ENCODE data around the gene APBB1IP.
"Not testable (repeated sequence)": the region's sequence is repeated elsewhere in the genome, so short reads cannot be mapped to it uniquely, and the experiment has no call there.

The APBB1IP gene

DNA sequence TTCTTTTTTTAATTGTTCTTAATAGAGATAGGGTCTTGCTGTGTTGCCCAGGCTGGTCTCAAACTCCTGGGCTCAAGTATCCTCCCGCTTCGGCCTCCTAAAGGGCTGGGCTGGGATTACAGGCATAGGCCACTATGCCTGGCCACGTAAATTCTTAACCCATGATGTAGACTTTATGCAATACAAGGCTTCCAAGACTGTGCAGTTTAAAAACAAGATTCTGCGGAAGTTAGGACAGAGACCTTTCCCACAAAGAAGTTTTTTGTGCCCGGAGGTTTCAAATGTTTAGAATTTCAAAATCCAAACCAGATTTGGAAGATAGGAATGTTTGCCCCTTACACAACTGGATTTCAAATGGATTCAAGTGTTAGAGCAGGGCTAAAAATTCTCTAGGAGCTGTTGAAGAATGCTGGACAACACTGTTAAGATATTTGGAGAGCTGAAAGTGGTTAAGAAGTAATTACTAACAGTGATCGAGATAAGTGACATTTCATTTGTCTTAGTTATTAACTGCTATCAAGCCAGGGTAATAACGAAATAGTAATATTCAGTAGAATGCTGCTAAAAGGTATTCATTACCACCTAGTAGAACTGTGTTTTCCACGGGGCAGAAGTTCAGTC lies 7.4 kb downstream of the APBB1IP start:
- no peak for DNase-seq

GRCh38 chr10:26446258-26446657 lies 8.1 kb downstream of the APBB1IP start:
- DNase-seq, result peak; percentile 44

- DNase-seq, result peak; percentile 33
These were observed 10.2 kb downstream of the APBB1IP start for GRCh38 chr10:26448292-26448691.

- peak; percentile 80 for DNase-seq
These were observed 10.7 kb downstream of the APBB1IP start for GRCh38 chr10:26448706-26449435.

GRCh38 chr10:26449726-26450125 lies 11.6 kb downstream of the APBB1IP start:
- DNase-seq, result no peak

DNA sequence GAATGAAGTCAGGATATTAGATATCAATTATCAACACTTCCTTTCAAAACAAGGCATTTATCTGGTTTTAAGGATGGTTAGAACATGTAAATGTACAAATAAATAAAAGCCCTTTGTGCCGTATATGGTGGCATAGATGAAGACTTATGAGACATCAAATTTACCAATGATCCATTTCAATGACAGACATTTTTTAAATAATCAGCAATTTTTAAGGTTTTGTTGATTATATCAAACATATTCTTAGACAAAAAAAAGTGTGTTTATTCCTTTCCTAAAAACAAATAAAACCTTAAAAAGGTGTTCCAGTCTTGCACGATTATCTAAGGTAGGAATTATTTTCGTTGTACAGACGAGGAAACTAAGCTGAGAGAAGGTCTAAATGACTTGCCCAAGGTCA lies 13.8 kb downstream of the APBB1IP start:
- no peak for DNase-seq

DNA sequence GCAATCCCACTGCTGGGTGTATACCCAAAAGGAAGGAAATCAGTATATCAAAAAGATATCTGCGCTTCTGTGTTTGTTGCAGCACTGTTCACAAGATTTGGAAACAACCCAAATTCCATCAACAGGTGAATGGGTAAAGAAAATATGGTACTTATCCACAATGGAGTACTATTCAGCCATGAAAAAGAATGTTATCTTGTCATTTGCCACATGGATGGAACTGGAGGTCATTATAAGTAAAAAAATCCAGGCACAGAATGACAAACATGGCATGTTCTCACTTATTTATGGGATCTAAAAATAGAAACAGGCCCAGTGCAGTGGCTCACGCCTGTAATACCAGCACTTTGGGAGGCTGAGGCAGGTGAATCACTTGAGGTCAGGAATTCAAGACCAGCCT lies 15.7 kb downstream of the APBB1IP start:
- DNase-seq, result no peak

DNA sequence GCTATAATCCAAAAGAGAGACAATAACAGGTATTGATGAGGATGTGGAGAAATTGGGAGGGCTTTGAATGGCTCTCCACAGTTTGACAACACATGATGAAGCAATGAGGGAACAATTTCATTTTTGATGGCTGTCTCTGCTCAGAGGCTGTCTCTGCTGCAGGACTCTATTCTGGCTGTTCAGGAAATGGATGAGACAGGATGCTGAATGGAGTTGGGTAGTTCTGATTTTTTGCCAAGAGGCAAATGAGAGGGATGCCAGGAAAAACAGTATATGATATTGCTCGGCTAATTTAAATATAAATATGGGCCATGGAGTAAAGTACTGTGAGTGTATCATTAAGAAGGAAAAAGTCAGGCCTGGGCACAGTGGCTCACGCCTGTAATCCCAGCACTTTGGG lies 16.8 kb downstream of the APBB1IP start:
- DNase-seq, result no peak

DNA sequence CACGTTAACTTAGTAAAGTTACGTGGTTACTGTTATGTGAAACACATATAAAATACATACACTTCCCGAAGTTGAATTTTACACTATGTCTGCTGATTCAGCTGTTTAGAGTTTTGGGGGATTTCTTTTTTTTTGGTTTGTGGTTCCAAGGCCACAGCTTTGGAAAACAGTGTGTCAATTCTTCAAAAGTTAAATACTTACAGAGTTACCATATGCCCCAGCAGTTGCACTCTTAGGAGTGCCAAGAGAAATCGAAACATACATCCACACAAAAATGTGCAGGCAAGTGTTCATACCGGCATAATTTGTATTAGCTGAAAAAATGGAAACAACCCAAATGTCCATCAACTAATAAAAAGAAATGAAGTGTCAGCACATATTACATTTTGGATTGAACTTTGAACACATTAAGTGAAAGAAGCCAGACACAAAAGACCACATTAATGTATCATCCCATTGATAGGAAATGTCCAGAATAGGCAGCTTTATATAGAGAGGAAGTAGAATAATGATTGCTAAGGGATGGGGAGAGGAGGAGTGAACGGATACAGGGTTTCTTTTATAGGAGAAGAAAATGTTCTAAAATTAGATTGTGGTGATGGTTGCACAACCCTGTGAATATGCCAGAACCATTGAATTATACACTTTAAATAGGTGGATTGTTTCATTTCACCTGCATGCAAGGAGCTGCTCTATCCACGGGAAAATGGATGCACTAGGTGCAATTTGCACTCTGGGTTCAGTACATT lies 17.6 kb downstream of the APBB1IP start:
- DNase-seq, result no peak

DNA sequence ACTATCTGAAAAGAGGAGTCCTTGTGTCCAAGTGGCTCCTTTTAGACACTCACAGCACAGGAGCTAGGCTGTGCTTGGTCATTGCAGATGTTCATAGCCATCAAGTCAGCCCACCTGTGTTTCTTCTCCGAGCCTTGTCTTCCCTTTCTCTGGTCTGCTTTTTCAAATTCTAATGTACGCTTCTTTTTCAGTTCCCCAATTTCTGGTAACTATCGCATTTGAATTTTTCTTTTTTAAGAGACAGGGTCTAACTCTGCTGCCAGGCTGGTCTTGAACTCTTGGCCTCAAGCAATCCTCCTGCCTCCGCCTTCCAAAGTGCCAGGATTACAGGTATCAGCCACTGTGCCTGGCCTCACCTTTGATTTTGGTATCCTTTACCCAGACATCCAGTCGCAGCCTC lies 18.9 kb downstream of the APBB1IP start:
- no peak for DNase-seq

DNA sequence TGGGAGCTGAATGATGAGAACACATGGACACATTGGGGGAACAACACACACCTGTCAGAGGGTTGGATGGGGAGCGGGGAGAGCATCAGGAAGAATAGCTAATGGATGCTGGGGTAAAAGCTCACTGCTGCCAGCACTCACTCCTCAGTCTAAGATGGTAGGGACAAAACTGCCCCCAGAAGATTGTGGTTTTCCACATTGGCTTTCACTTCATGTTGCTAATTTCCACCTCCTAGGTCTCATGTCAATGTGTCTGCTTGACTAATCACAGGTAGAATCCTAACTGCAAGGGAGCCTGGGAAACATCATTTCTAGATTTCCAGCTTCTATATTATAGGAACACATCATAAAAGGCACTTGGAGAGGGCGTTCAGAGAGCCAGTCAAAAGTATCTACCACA lies 22.6 kb downstream of the APBB1IP start:
- DNase-seq, result no peak

GRCh38 chr10:26463986-26464385 lies 25.8 kb downstream of the APBB1IP start:
- no peak for DNase-seq

DNA sequence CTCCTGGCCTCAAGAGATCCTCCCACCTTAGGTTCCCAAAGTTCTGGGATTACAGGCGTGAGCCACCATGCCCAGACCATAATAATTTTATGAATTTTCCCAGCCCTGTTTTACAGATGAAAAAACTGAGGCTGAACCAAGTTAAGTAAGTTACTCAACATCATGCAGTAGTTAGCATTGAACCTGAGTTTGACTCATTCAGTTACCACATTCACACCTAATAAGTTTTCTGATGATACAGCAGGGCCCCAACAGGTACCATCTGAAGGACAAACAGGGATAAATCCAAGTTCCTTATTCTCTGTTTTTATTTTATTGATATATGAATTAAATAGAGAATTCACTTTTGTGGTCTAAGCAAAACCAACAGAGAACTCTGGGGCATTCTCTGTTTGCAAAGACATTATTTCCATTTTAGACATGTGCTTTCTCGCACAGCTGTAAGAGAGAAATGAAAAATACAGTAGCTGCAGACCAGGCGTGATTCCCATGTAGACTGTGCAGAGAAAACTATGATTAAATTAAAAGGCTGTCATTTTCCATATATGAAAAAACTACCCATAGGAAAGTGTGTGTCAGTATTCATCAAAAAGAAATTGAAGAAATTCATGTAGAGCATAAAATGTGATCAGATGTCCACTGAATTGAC lies 26.6 kb downstream of the APBB1IP start:
- DNase-seq, result no peak

DNA sequence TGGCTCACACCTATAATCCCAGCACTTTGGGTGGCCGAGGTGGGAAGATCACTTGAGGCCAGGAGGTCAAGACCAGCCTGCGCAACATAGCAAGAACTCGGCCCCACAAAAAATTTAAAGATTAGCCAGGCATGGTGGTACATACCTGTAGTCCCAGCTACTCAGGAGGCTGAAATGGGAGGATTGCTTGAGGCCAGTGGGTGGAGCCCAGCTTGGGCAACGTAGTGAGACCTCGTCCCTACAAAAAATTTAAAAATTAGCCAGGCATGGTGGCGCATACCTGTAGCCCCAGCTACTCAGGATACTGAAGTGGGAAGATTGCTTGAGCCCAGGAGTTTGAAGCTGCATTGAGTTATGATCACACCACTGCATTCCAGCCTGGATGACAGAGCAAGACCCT lies 28.4 kb downstream of the APBB1IP start:
- DNase-seq, result not testable (repeated sequence)

DNA sequence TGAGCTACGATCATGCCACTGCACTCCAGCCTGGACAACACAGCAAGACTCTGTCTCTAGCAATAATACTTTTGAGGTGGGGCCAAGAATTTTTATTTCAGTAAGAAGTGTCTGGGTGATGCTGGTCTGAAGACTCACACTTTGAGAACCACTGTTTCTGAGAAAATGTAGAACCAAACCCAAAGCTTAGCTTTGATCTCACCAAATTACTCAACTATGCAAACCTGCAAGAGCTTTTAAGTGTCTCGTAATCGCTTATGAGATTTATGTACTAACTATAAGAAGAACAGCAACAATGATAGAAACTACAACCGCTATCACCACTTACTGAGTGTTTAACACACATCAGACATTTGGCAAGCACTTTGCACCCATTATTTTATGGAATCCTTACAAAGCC lies 29.5 kb downstream of the APBB1IP start:
- DNase-seq, result peak; percentile 51

DNA sequence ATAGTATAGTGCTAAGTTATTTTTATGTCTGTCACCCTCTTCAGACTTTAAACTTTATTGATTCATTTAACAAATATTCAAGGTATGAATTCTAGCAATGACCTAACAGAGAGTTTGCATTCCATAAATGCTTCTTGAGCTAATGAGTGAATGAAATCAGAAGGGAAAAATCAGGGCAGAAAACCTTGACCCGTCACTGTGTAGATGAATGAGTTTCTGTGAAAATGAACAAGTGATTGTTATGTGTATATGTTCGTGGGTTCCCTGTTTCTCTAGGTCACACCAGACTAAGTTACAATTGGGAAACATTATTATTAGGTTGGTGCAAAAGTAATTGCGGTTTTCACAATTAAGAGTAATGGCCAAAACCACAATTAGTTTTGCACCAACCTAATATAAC lies 30.1 kb downstream of the APBB1IP start:
- no peak for DNase-seq

DNA sequence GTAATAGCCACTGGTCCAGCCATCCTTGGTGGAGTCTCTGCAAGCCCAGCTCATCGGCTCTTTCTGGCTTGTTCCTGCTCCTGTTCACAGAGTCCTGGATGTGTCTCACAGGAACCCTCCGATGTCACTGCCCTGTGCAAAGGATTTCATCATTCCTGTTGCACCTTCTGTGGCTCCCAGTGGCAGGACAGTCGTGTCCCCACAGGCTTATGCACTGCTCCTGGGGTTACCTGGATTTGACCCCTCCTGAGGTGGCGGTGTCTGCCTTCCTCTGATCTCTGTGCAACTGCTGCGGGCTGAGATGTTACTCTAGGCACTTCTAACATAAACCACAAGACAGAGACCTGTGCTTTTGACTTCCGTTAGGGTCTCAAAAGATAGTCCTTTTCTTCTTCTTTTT lies 30.6 kb downstream of the APBB1IP start:
- DNase-seq, result no peak

- DNase-seq, result no peak
These were observed 34.3 kb downstream of the APBB1IP start for GRCh38 chr10:26472492-26472778.

DNA sequence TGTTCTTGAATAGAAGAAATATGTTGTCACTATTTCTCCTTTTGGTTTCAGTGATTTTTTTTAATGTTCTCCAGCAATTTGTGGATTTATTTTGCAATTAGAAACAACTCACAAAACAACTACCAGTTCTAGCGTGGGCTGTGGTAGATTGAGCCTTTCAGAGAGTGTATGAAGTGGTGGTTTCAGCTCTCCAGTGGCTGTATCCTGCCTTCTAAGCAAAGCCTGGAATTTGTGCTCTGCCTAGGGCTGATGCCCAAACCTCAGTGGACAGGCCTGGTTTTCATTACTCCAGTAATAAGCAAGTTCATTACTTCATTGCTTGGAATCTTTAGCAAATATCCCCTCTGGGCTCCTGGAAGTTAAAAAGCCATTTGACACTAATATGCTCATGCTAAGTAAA lies 35.9 kb downstream of the APBB1IP start:
- no peak for DNase-seq

GRCh38 chr10:26474845-26475244 lies 36.7 kb downstream of the APBB1IP start:
- DNase-seq, result peak; percentile 52

DNA sequence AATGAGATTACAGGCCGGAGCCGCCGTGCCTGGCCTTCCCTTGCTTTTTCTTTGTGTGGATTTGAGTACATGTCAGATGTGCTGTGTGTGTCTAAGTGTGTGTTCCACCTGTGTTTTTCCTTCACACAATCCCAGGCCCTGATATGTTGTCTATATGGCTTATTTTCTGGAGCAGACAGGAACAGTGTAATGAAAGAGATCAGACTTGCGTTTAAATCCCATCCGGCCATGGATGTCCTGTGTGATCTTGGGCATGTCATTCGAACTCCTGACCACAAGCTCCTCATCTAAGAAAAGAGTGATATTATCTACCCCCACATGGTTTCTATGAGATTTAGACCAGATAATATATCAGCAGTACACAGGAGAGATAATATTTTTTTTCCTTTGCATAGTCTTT lies 37.2 kb downstream of the APBB1IP start:
- DNase-seq, result peak; percentile 20

DNA sequence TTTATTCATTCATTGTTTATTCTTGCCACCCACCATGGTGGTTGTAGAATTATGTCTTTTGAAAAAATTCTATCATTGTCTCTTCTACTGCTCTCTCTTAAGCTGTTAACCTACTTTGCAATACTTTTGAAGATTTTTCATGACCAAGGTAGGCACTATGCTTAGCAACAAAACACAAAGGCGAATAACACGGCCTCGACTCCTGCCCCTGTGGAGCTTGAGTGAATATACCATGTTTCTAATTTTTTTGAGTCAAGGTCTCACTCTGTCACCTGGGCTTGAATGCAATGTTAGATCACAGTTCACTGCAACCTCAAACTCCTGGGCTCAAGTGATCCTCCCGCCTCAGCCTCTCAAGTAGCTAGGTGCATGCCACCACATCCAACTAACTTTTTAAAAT lies 39.4 kb downstream of the APBB1IP start:
- no peak for DNase-seq

DNA sequence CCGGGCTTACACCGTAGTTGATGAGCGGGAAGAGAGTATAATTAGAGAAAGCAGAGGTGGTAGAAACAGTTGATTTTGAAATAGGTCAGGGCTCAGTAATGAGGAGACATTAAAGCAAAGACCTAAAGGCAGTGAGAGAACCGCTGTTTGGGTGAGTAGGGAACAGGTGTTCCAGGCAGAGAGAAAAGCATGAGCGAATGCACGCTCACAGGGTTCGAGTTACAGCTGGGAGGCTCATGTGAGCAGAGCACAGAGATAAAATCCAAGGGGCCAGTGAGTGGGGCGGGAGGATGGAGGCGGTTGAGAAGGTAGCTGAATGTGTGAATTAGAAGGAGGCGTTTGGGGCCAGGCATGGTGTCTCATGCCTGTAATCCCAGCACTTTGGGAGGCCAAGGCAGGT lies 39.9 kb downstream of the APBB1IP start:
- DNase-seq, result no peak
